A549 (cell line): ENCODE results near the gene ABCC1. TPM values are rescaled to one million over a fixed set of nuclear protein-coding genes. Genes with fewer than 3 reads are reported as not detected.

Source experiments
- ATAC-seq, 2 experiments: fragments of 200-7000 bp in 1 of 2; fragments of >200 bp in 1 of 2; cut with Nextera tagmentation in 1 of 2; cut with Tn5 transposase in 1 of 2; 3 replicates each; pipeline versions ENCODE4 v1.8.0 to v1.9.1; 2018 to 2020; ENCODE audit warnings: mild to moderate bottlenecking in 1 of 2, moderate library complexity in 1 of 2
- CTCF ChIA-PET: fragments of 300-600 bp; sonication (Branson Sonifier 250); formaldehyde crosslinking; extraction: SDS; loops from one replicate; lab custom pipeline; 2021; ENCODE audit warnings: antibody characterized with exemption, inconsistent platforms; lab: Yijun Ruan, JAX
- POLR2A ChIA-PET: fragments of 350-600 bp; formaldehyde crosslinking; extraction: SDS; loops from one replicate; lab custom pipeline; 2021; ENCODE audit warnings: antibody characterized with exemption, inconsistent platforms; lab: Yijun Ruan, JAX
- DNase-seq, 2 experiments: peaks; one replicate each; pipeline versions ENCODE4 v3.0.0 to v3.0.0-alpha.2; 2011 to 2016; ENCODE audit warnings: low read depth in 1 of 2, low spot score in 1 of 2
- FAIRE-seq: peaks from 2 replicates; lab custom pipeline; 2011; peaks lifted over from hg19 to GRCh38; lab: Jason Lieb, UNC
- H3K27ac ChIP-seq, 2 experiments: fragments of >200 bp; sonication (Bioruptor Twin); formaldehyde crosslinking; 3 replicates each; pipeline ENCODE4 v1.5.1; 2016 to 2017
- H3K4me1 ChIP-seq: fragments of >200 bp; sonication (Bioruptor Twin); formaldehyde crosslinking; 3 replicates; pipeline ENCODE4 v1.6.1; 2016
- H3K4me2 ChIP-seq: fragments of >200 bp; sonication (Bioruptor Twin); formaldehyde crosslinking; 3 replicates; pipeline ENCODE4 v1.6.1; 2016
- H3K4me3 ChIP-seq: fragments of >200 bp; sonication (Bioruptor Twin); formaldehyde crosslinking; 3 replicates; pipeline ENCODE4 v1.5.1; 2016
- H3K9me3 ChIP-seq: fragments of >200 bp; sonication (Bioruptor Twin); formaldehyde crosslinking; 3 replicates; pipeline ENCODE4 v1.6.1; 2016
- CEBPB ChIP-seq, 2 experiments: fragments of >200 bp in 1 of 2; sonication (Bioruptor Twin) in 1 of 2; formaldehyde crosslinking in 1 of 2; IDR thresholded peaks; 2 replicates each; pipeline ENCODE4 v1.6.1; 2012 to 2016
- CHD4 ChIP-seq: fragments of 200-600 bp; sonication (generic); IDR thresholded peaks from 2 replicates; pipeline ENCODE4 v1.6.1; 2016; ENCODE audit warnings: antibody characterized with exemption, mild to moderate bottlenecking, borderline replicate concordance
- EHF ChIP-seq: fragments of 250-450 bp; sonication (Bioruptor Pico); IDR thresholded peaks from 2 replicates; pipeline ENCODE4 v1.5.0; 2020; ENCODE audit warnings: mild to moderate bottlenecking
- EHMT2 ChIP-seq: fragments of 200-600 bp; sonication (generic); IDR thresholded peaks from 2 replicates; pipeline ENCODE4 v1.6.1; 2016; ENCODE audit warnings: antibody characterized with exemption, low read depth, mild to moderate bottlenecking, moderate library complexity
- ESRRA ChIP-seq: fragments of 150-350 bp; IDR thresholded peaks from 2 replicates; pipeline ENCODE4 v1.6.1; 2014; ENCODE audit warnings: mild to moderate bottlenecking, low read length, borderline replicate concordance
- FOXS1 ChIP-seq: fragments of 250-450 bp; sonication (Bioruptor Pico); IDR thresholded peaks from 2 replicates; pipeline ENCODE4 v1.5.0; 2020; ENCODE audit warnings: mild to moderate bottlenecking, moderate library complexity
- HDAC2 ChIP-seq: fragments of 200-600 bp; sonication (generic); IDR thresholded peaks from 2 replicates; pipeline ENCODE4 v1.6.1; 2016
- HEYL ChIP-seq: fragments of 250-450 bp; sonication (Bioruptor Pico); IDR thresholded peaks from 2 replicates; pipeline ENCODE4 v1.8.0; 2021; ENCODE audit warnings: mild to moderate bottlenecking, moderate library complexity
- HOXB13 ChIP-seq: fragments of 250-450 bp; sonication (Bioruptor Pico); IDR thresholded peaks from 2 replicates; pipeline ENCODE4 v1.5.0; 2020; ENCODE audit warnings: low read depth, mild to moderate bottlenecking, moderate library complexity
- HOXB5 ChIP-seq: fragments of 250-450 bp; sonication (Bioruptor Pico); IDR thresholded peaks from 2 replicates; pipeline ENCODE4 v1.5.0; 2020; ENCODE audit warnings: mild to moderate bottlenecking, moderate library complexity
- JUNB ChIP-seq: fragments of >200 bp; sonication (Bioruptor Twin); formaldehyde crosslinking; IDR thresholded peaks from 2 replicates; pipeline ENCODE4 v1.6.1; 2016
- KDM1A ChIP-seq: fragments of 200-600 bp; sonication (generic); IDR thresholded peaks from 2 replicates; pipeline ENCODE4 v1.6.1; 2016; ENCODE audit warnings: low read depth, mild to moderate bottlenecking
- MAFK ChIP-seq: fragments of 450-650 bp; IDR thresholded peaks from 2 replicates; pipeline ENCODE4 v1.6.1; 2014; ENCODE audit not compliant: partially characterized antibody
- MAZ ChIP-seq: fragments of 150-350 bp; IDR thresholded peaks from 2 replicates; pipeline ENCODE4 v1.6.1; 2014; ENCODE audit warnings: antibody characterized with exemption, low read depth, low read length, borderline replicate concordance
- NFE2L2 ChIP-seq: fragments of 150-350 bp; conservative IDR thresholded peaks from 2 replicates; pipeline ENCODE4 v1.6.1; 2014; ENCODE audit warnings: low read length
- NPAS2 ChIP-seq: fragments of 250-450 bp; sonication (Bioruptor Pico); IDR thresholded peaks from 2 replicates; pipeline ENCODE4 v1.8.0; 2022; ENCODE audit warnings: mild to moderate bottlenecking, moderate library complexity, borderline replicate concordance
- RAD21 ChIP-seq, 2 experiments: fragments of >200 bp in 1 of 2; sonication (Bioruptor Twin) in 1 of 2; formaldehyde crosslinking in 1 of 2; IDR thresholded peaks in 1 of 2; conservative IDR thresholded peaks in 1 of 2; 2 replicates in 1 of 2; 3 replicates in 1 of 2; pipeline ENCODE4 v1.6.1; 2012 to 2018; ENCODE audit warnings: inconsistent platforms in 1 of 2
- RFX5 ChIP-seq: fragments of 450-650 bp; IDR thresholded peaks from 2 replicates; pipeline ENCODE4 v1.7.1; 2014; ENCODE audit warnings: antibody characterized with exemption, mild to moderate bottlenecking, moderate library complexity
- TFCP2L1 ChIP-seq: fragments of 250-450 bp; sonication (Bioruptor Pico); IDR thresholded peaks from 2 replicates; pipeline ENCODE4 v1.5.0; 2021; ENCODE audit warnings: mild to moderate bottlenecking
- TP53 ChIP-seq: fragments of 250-450 bp; sonication (Bioruptor Pico); IDR thresholded peaks from 2 replicates; pipeline ENCODE4 v1.5.0; 2021; ENCODE audit warnings: mild to moderate bottlenecking, moderate library complexity
- ZFP36 ChIP-seq: fragments of 450-650 bp; IDR thresholded peaks from 2 replicates; pipeline ENCODE4 v1.6.1; 2014; ENCODE audit warnings: borderline replicate concordance; ENCODE audit not compliant: partially characterized antibody
- WGBS: methylation state at CpG from one replicate; pipeline ENCODE4 v1.1.6; 2017; ENCODE audit errors: missing lambda C conversion rate; 5-methylcytosine and 5-hydroxymethylcytosine counted together
- polyA plus RNA-seq, 4 experiments: library from polyadenylated mRNA; depleted of rRNA in 3 of 4; stranded (reverse); fragments of >200 nt; fragmentation: RNase III in 1 of 4; extraction: RNeasy Plus Mini Kit Qiagen cat#74134 plus additional on column Dnase treatment in 1 of 4; gene quantifications; 2 replicates in 3 of 4; 3 replicates in 1 of 4; pipeline ENCODE4 v1.2.3, GENCODE V29; 2011 to 2017
- TF ChIP-seq, protein P1 (sequence below): fragments of 200-600 bp; sonication (generic); IDR thresholded peaks from 2 replicates; pipeline ENCODE4 v1.6.1; 2016; ENCODE audit warnings: antibody characterized with exemption, mild to moderate bottlenecking, moderate library complexity
- TF ChIP-seq, protein P2 (sequence below): fragments of 250-450 bp; sonication (Bioruptor Pico); IDR thresholded peaks from 2 replicates; pipeline ENCODE4 v1.5.0; 2021; ENCODE audit warnings: mild to moderate bottlenecking, moderate library complexity, borderline replicate concordance
- TF ChIP-seq, protein P3 (sequence below): IDR thresholded peaks from 2 replicates; pipeline ENCODE4 v1.6.1; 2012
- TF ChIP-seq, protein P4 (sequence below): IDR thresholded peaks from 2 replicates; pipeline ENCODE4 v1.6.1; 2012; ENCODE audit warnings: low read depth, borderline replicate concordance
- TF ChIP-seq, protein P5 (sequence below): fragments of 250-450 bp; sonication (Bioruptor Pico); IDR thresholded peaks from 2 replicates; pipeline ENCODE4 v1.5.0; 2020; ENCODE audit warnings: low read depth, mild to moderate bottlenecking, moderate library complexity
- TF ChIP-seq, protein P6 (sequence below): fragments of >200 bp; sonication (Bioruptor Twin); formaldehyde crosslinking; IDR thresholded peaks from 2 replicates; pipeline ENCODE4 v1.6.1; 2016
- TF ChIP-seq, protein P7 (sequence below): IDR thresholded peaks from 2 replicates; pipeline ENCODE4 v1.6.1; 2012

The ABCC1 gene
- polyA plus RNA-seq, 2 of the 4 experiments (the other 2 are of a cell fraction), result 56.5 to 93.8 TPM

DNA sequence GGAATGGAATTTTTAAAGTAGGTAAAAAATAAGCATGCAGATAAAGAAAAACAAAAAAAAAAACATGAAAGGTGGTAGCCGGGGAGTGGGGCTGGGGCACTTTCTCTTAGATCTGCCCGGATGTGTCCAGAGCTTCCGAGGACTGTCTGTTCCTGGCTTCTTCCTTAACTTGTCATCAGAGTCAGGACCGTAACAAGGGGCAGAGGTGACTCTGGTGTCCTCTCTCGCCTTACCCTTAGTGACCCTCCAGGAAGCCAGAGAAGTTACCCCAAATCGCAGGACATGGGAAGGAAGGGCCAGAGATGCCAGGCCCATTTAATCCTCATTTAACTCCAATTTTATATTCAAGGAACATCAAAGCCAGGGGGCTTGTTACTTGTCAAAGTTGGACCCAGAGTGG is 158.4 kb downstream of the ABCC1 start:
- H3K4me2 ChIP-seq, result no peak overlapping the region
- no peak for DNase-seq
- no peak for TF ChIP-seq NPAS2
- no peak for TF ChIP-seq ZFP36
- no peak for TF ChIP-seq HEYL (CRISPR knock-in tag)
- TF ChIP-seq, protein P1, sequence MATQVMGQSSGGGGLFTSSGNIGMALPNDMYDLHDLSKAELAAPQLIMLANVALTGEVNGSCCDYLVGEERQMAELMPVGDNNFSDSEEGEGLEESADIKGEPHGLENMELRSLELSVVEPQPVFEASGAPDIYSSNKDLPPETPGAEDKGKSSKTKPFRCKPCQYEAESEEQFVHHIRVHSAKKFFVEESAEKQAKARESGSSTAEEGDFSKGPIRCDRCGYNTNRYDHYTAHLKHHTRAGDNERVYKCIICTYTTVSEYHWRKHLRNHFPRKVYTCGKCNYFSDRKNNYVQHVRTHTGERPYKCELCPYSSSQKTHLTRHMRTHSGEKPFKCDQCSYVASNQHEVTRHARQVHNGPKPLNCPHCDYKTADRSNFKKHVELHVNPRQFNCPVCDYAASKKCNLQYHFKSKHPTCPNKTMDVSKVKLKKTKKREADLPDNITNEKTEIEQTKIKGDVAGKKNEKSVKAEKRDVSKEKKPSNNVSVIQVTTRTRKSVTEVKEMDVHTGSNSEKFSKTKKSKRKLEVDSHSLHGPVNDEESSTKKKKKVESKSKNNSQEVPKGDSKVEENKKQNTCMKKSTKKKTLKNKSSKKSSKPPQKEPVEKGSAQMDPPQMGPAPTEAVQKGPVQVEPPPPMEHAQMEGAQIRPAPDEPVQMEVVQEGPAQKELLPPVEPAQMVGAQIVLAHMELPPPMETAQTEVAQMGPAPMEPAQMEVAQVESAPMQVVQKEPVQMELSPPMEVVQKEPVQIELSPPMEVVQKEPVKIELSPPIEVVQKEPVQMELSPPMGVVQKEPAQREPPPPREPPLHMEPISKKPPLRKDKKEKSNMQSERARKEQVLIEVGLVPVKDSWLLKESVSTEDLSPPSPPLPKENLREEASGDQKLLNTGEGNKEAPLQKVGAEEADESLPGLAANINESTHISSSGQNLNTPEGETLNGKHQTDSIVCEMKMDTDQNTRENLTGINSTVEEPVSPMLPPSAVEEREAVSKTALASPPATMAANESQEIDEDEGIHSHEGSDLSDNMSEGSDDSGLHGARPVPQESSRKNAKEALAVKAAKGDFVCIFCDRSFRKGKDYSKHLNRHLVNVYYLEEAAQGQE, result no peak
- no peak for TF ChIP-seq CEBPB (IDR thresholded peaks at IDR 0.05)
- TF ChIP-seq HOXB13 (CRISPR knock-in tag), result no peak
- no peak for TF ChIP-seq EHMT2
- TF ChIP-seq, protein P2, sequence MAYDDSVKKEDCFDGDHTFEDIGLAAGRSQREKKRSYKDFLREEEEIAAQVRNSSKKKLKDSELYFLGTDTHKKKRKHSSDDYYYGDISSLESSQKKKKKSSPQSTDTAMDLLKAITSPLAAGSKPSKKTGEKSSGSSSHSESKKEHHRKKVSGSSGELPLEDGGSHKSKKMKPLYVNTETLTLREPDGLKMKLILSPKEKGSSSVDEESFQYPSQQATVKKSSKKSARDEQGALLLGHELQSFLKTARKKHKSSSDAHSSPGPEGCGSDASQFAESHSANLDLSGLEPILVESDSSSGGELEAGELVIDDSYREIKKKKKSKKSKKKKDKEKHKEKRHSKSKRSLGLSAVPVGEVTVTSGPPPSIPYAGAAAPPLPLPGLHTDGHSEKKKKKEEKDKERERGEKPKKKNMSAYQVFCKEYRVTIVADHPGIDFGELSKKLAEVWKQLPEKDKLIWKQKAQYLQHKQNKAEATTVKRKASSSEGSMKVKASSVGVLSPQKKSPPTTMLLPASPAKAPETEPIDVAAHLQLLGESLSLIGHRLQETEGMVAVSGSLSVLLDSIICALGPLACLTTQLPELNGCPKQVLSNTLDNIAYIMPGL (CRISPR knock-in tag), result no peak
- TF ChIP-seq HDAC2, result no peak
- no peak for TF ChIP-seq JUNB
- no peak for TF ChIP-seq KDM1A
- TF ChIP-seq RAD21 (conservative IDR thresholded peaks at IDR 0.05 in 1 of 2, IDR thresholded peaks at IDR 0.05 in 1 of 2), result no peak
- no peak for TF ChIP-seq TP53 (CRISPR knock-in tag)
- WGBS, result 90% methylated on average over 6 of the region's 6 CpGs
- CTCF ChIA-PET, result interaction anchor here (2.3 kb wide), 1 partner anchor 11 kb away, joined by 9 read pairs; no protein-coding TSS in a partner anchor
- ATAC-seq, result no peak
- H3K4me1 ChIP-seq, result no peaks in the 10 kb centered on the region
- H3K9me3 ChIP-seq, result no peaks in the 10 kb centered on the region
- no peak overlapping the region for H3K27ac ChIP-seq
- no peak for FAIRE-seq
- no peak overlapping the region for H3K4me3 ChIP-seq
- POLR2A ChIA-PET, result no interaction called here

DNA sequence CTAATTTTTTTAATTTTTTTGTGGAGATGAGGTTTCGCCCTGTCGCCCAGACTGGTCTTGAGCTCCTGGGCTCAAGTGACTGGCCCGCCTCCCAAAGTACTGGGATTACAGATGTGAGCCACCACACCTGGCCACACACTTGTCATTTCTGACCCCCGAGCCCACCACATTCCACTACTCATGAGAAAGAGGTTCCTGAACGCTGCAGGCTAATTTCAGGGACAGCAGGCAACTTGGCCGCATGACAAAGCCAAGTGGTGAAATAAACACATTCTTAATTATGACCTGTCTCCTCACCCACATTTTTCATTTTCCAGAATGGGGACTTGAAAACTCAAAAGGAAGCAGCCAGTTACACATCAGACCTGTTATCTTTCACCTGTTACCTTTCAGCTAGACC is 159.3 kb downstream of the ABCC1 start:
- no peak for DNase-seq
- TF ChIP-seq, protein P3, sequence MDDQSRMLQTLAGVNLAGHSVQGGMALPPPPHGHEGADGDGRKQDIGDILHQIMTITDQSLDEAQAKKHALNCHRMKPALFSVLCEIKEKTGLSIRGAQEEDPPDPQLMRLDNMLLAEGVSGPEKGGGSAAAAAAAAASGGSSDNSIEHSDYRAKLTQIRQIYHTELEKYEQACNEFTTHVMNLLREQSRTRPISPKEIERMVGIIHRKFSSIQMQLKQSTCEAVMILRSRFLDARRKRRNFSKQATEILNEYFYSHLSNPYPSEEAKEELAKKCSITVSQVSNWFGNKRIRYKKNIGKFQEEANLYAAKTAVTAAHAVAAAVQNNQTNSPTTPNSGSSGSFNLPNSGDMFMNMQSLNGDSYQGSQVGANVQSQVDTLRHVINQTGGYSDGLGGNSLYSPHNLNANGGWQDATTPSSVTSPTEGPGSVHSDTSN, result no peak
- TF ChIP-seq, protein P4, sequence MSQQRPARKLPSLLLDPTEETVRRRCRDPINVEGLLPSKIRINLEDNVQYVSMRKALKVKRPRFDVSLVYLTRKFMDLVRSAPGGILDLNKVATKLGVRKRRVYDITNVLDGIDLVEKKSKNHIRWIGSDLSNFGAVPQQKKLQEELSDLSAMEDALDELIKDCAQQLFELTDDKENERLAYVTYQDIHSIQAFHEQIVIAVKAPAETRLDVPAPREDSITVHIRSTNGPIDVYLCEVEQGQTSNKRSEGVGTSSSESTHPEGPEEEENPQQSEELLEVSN, result no peak
- TF ChIP-seq, protein P5, sequence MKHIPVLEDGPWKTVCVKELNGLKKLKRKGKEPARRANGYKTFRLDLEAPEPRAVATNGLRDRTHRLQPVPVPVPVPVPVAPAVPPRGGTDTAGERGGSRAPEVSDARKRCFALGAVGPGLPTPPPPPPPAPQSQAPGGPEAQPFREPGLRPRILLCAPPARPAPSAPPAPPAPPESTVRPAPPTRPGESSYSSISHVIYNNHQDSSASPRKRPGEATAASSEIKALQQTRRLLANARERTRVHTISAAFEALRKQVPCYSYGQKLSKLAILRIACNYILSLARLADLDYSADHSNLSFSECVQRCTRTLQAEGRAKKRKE, result no peak
- TF ChIP-seq HOXB5 (CRISPR knock-in tag), result no peak
- TF ChIP-seq RFX5, result no peak
- no peak for TF ChIP-seq FOXS1 (CRISPR knock-in tag)
- no peak for TF ChIP-seq ESRRA
- TF ChIP-seq NFE2L2, result no peak
- TF ChIP-seq, protein P6, sequence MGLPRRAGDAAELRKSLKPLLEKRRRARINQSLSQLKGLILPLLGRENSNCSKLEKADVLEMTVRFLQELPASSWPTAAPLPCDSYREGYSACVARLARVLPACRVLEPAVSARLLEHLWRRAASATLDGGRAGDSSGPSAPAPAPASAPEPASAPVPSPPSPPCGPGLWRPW, result no peak
- TF ChIP-seq, protein P7, sequence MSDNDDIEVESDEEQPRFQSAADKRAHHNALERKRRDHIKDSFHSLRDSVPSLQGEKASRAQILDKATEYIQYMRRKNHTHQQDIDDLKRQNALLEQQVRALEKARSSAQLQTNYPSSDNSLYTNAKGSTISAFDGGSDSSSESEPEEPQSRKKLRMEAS, result no peak
- no peak for TF ChIP-seq HDAC2
- no peak for TF ChIP-seq MAZ
- no peak for TF ChIP-seq ZFP36
- no peak for TF ChIP-seq TP53 (CRISPR knock-in tag)
- TF ChIP-seq EHF (CRISPR knock-in tag), result no peak
- no peak for TF ChIP-seq CHD4
- no peak for TF ChIP-seq MAFK
- no peak for TF ChIP-seq KDM1A
- TF ChIP-seq TFCP2L1, result no peak
- TF ChIP-seq JUNB, result no peak
- ATAC-seq, result no peak
- H3K9me3 ChIP-seq, result no peaks in the 10 kb centered on the region
- POLR2A ChIA-PET, result no interaction called here
- H3K4me3 ChIP-seq, result no peak overlapping the region
- CTCF ChIA-PET, result interaction anchor here (0.8 to 2.3 kb wide), 4 partner anchors 12 to 53 kb away, joined by 3 to 9 read pairs (median 4); no protein-coding TSS in a partner anchor
- no peak overlapping the region for H3K27ac ChIP-seq
- WGBS, result 94% methylated on average over 6 of the region's 6 CpGs
- H3K4me2 ChIP-seq, result no peak overlapping the region
- H3K4me1 ChIP-seq, result no peaks in the 10 kb centered on the region
- FAIRE-seq, result no peak
